ENCODE data around the gene RFC3. TPM values are rescaled to one million over a fixed set of nuclear protein-coding genes. Genes with fewer than 3 reads are reported as not detected.

RFC3 gene
- polyA plus RNA-seq, 2 of the 4 experiments (the other 2 are of a cell fraction): 45.3 to 54.5 TPM

GRCh38 chr13:33855371-33855895 lies 37.5 kb downstream of the RFC3 start:
- Histone ChIP-seq H3K4me1 (no peaks in the 10 kb centered on the region), H3K9me3 (no peaks in the 10 kb centered on the region), H3K4me3 (no peak overlapping the region), H3K4me2 (no peak overlapping the region), H3K27ac (no peak overlapping the region)
- 91% methylated on average over 3 of the region's 3 CpGs for WGBS (ENCODE audit: missing lambda C conversion rate)
- FAIRE-seq (no peak), DNase-seq (ENCODE audit: low read depth in 1 of 2, low spot score in 1 of 2) (no peak), ATAC-seq (no peak)
- POLR2A ChIA-PET: no interaction called here
- TF ChIP-seq HEYL (CRISPR knock-in tag; IDR thresholded peaks at IDR 0.05) (no peak), MAZ (IDR thresholded peaks at IDR 0.05; ENCODE audit: borderline replicate concordance, low read depth, low read length) (no peak), RFX5 (IDR thresholded peaks at IDR 0.05) (no peak), TFCP2L1 (CRISPR knock-in tag; IDR thresholded peaks at IDR 0.05) (no peak), FOXS1 (CRISPR knock-in tag; IDR thresholded peaks at IDR 0.05) (no peak), CTCF (IDR thresholded peaks at IDR 0.05) (no peak), ZFP36 (IDR thresholded peaks at IDR 0.05; ENCODE audit: borderline replicate concordance, partially characterized antibody) (no peak), TP53 (CRISPR knock-in tag; IDR thresholded peaks at IDR 0.05) (no peak), POLR2AphosphoS2 (conservative IDR thresholded peaks at IDR 0.05; ENCODE audit: low read length) (no peak)
- TF ChIP-seq, protein P1, sequence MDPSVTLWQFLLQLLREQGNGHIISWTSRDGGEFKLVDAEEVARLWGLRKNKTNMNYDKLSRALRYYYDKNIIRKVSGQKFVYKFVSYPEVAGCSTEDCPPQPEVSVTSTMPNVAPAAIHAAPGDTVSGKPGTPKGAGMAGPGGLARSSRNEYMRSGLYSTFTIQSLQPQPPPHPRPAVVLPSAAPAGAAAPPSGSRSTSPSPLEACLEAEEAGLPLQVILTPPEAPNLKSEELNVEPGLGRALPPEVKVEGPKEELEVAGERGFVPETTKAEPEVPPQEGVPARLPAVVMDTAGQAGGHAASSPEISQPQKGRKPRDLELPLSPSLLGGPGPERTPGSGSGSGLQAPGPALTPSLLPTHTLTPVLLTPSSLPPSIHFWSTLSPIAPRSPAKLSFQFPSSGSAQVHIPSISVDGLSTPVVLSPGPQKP (IDR thresholded peaks at IDR 0.05; ENCODE audit: low read depth, low read length): no peak
- CTCF ChIA-PET: interaction anchor here (0.6 kb wide), 1 partner anchor 1298 kb away, joined by 3 read pairs; no protein-coding TSS in a partner anchor

GRCh38 chr13:33859691-33860303 lies 41.8 kb downstream of the RFC3 start:
- ChIA-PET CTCF (no interaction called here), POLR2A (no interaction called here)
- DNase-seq (ENCODE audit: low read depth in 1 of 2, low spot score in 1 of 2) (no peak), ATAC-seq (no peak), FAIRE-seq (no peak)
- no peaks in the 10 kb centered on the region for H3K4me1 ChIP-seq
- no peak overlapping the region for H3K4me2 ChIP-seq
- no peak for TF ChIP-seq EHF (CRISPR knock-in tag; IDR thresholded peaks at IDR 0.05)
- TF ChIP-seq TFCP2L1 (CRISPR knock-in tag; IDR thresholded peaks at IDR 0.05): no peak
- TF ChIP-seq RNF2 (IDR thresholded peaks at IDR 0.05; ENCODE audit: borderline replicate concordance, low read depth): no peak
- no peak for TF ChIP-seq FOXS1 (CRISPR knock-in tag; IDR thresholded peaks at IDR 0.05)
- no peak for TF ChIP-seq USF2 (IDR thresholded peaks at IDR 0.05)
- no peak for TF ChIP-seq POLR2AphosphoS2 (conservative IDR thresholded peaks at IDR 0.05; ENCODE audit: low read length)
- no peak overlapping the region for H3K4me3 ChIP-seq
- WGBS (ENCODE audit: missing lambda C conversion rate): 82% methylated on average over 1 of the region's 1 CpG
- H3K9me3 ChIP-seq: no peaks in the 10 kb centered on the region
- no peak overlapping the region for H3K27ac ChIP-seq

- H3K4me3 ChIP-seq: no peak overlapping the region
- 92% methylated on average over 9 of the region's 9 CpGs for WGBS (ENCODE audit: missing lambda C conversion rate)
- CTCF ChIA-PET: interaction anchor here (1.4 kb wide), 1 partner anchor 11 kb away, joined by 3 read pairs; no protein-coding TSS in a partner anchor
Measured at GRCh38 chr13:33860526-33860925, 42.6 kb downstream of the RFC3 start.

More at GRCh38 chr13:33860526-33860925, 42.6 kb downstream of the RFC3 start:
- H3K27ac ChIP-seq: no peak overlapping the region
- no peaks in the 10 kb centered on the region for H3K9me3 ChIP-seq
- no peak overlapping the region for H3K4me2 ChIP-seq
- DNase-seq (ENCODE audit: low read depth in 1 of 2, low spot score in 1 of 2): no peak
- H3K4me1 ChIP-seq: no peaks in the 10 kb centered on the region
- no peak for FAIRE-seq
- POLR2A ChIA-PET: no interaction called here
- no peak for ATAC-seq
- TF ChIP-seq E2F6 (IDR thresholded peaks at IDR 0.05; ENCODE audit: borderline replicate concordance, low read depth): no peak
- TF ChIP-seq EP300 (IDR thresholded peaks at IDR 0.05): no peak
- TF ChIP-seq, protein P2, sequence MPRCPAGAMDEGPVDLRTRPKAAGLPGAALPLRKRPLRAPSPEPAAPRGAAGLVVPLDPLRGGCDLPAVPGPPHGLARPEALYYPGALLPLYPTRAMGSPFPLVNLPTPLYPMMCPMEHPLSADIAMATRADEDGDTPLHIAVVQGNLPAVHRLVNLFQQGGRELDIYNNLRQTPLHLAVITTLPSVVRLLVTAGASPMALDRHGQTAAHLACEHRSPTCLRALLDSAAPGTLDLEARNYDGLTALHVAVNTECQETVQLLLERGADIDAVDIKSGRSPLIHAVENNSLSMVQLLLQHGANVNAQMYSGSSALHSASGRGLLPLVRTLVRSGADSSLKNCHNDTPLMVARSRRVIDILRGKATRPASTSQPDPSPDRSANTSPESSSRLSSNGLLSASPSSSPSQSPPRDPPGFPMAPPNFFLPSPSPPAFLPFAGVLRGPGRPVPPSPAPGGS (IDR thresholded peaks at IDR 0.05): no peak
- TF ChIP-seq EHMT2 (IDR thresholded peaks at IDR 0.05; ENCODE audit: low read depth): no peak
